Adrenal gland (tissue), 12 donors: ENCODE results near the gene LEKR1. TPM values are rescaled to one million over a fixed set of nuclear protein-coding genes. Genes with fewer than 3 reads are reported as not detected.

Experiments
- DNase-seq, 7 donors: peaks; one replicate each; pipeline ENCODE4 v3.0.0-alpha.2; 2019 to 2020
- H3K27ac ChIP-seq, 5 donors: fragments of 200-600 bp; sonication (generic) in 4 of 5; 1 replicate in 3 of 5; 2 replicates in 2 of 5; pipeline versions ENCODE4 v1.5.1 to v1.8.0; 2016 to 2020; ENCODE audit warnings: mild to moderate bottlenecking in 1 of 5
- H3K27me3 ChIP-seq: fragments of 200-600 bp; 2 replicates; pipeline ENCODE4 v1.8.0; 2021
- H3K36me3 ChIP-seq, 2 donors: fragments of 200-600 bp; replicated peaks in 1 of 2; 1 replicate in 1 of 2; 2 replicates in 1 of 2; pipeline versions ENCODE4 v1.5.1 to v1.8.0; 2018 to 2022
- H3K4me1 ChIP-seq, 2 donors: fragments of 200-600 bp; replicated peaks in 1 of 2; 1 replicate in 1 of 2; 2 replicates in 1 of 2; pipeline versions ENCODE4 v1.5.1 to v1.8.0; 2018 to 2021
- H3K4me3 ChIP-seq, 4 donors: fragments of 200-600 bp; sonication (generic) in 3 of 4; one replicate each; pipeline ENCODE4 v1.5.1; 2016 to 2018
- H3K9me3 ChIP-seq, 3 donors: fragments of 200-600 bp; sonication (generic) in 1 of 3; replicated peaks in 1 of 3; 1 replicate in 2 of 3; 2 replicates in 1 of 3; pipeline versions ENCODE4 v1.5.1 to v1.8.0; 2016 to 2021
- POLR2A ChIP-seq, 2 donors: fragments of 450-650 bp; IDR thresholded peaks; one replicate each; pipeline ENCODE4 v1.6.1; 2017; ENCODE audit warnings: antibody characterized with exemption in 2 of 2, mild to moderate bottlenecking in 2 of 2, moderate library complexity in 1 of 2
- WGBS, 4 donors: extraction: QIAGEN DNeasy Blood & Tissue Kit in 2 of 4; methylation state at CpG; one replicate each; pipeline versions ENCODE4 v1.1.5 to v1.1.7; 2013 to 2017; 5-methylcytosine and 5-hydroxymethylcytosine counted together
- intact Hi-C, 2 donors: fragments of 100-400 bp; cut with DNase I; formaldehyde crosslinking; loops; one replicate each; pipeline versions ENCODE4 v1.14.1 to v1.15.0; 2022 to 2023
- polyA plus RNA-seq, 3 donors: library from polyadenylated mRNA; stranded (reverse); fragments of 200-250 nt in 2 of 3; fragments of 350-450 nt in 1 of 3; fragmentation: Illumina TruSeq in 1 of 3; extraction: RNeasy Lipid Tissue Mini Kit (QIAGEN cat#74804) in 1 of 3; gene quantifications; one replicate each; pipeline ENCODE4 v1.2.3, GENCODE V29; 2013 to 2014
- total RNA-seq, 9 donors: library from RNA; depleted of rRNA in 4 of 9; stranded (reverse); fragments of >200 nt in 4 of 9; fragments of 120-200 nt in 1 of 9; fragmentation: NEBNext Ultra II Directional in 1 of 9; extraction: Animal tissue kit (Norgen Biotek cat#: 25700) in 1 of 9; gene quantifications; one replicate each; pipeline versions ENCODE4 v1.1.0 to v1.2.4, GENCODE V29; 2013 to 2023
- TF ChIP-seq, protein P1 (sequence below), 6 experiments: fragments of 450-650 bp in 4 of 6; fragments of 200-600 bp in 2 of 6; sonication (generic) in 1 of 6; IDR thresholded peaks; 1 replicate in 5 of 6; 2 replicates in 1 of 6; pipeline versions ENCODE4 v1.5.1 to v1.8.0; 2016 to 2021; ENCODE audit warnings: antibody characterized with exemption in 6 of 6, mild to moderate bottlenecking in 2 of 6, moderate library complexity in 1 of 6
- donor health status: healthy with polysubstance abuse.
- donor health status: Bipolar disorder and iron deficiency.
- donor health status: DM: yes; HTN: yes; CAD: no.
- donor health status: DM: no; HTN: no; CAD: no.
- donor health status: DM: no; HTN: no; CAD: no.
- donor health status: DM: yes; HTN: yes; CAD: no.

LEKR1 gene
- total and polyA plus RNA-seq, 12 donors, result 0.28 to 2.3 (median 1.5) TPM

DNA sequence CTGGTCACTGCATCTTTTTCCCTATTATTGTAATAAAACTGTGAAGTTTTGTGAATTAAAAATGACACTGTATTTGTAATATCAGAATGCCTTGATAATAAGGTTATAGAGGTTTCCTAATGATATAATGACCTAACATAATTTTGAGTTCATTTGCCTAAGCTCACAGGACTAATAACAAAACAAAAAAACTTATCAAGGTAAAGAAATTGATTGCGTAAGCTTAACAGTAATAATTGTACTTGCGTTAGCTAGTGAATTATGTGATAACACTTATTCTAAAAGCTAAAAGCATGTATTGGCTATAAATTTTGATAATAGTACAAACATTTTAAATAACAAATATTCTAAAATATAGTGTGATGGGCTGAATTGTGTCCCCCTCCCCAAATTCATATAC lies 112.6 kb downstream of the LEKR1 start:
- WGBS, 4 donors, result 82 to 97% (median 93%) methylated on average over 2 of the region's 2 CpGs
- TF ChIP-seq, protein P1, sequence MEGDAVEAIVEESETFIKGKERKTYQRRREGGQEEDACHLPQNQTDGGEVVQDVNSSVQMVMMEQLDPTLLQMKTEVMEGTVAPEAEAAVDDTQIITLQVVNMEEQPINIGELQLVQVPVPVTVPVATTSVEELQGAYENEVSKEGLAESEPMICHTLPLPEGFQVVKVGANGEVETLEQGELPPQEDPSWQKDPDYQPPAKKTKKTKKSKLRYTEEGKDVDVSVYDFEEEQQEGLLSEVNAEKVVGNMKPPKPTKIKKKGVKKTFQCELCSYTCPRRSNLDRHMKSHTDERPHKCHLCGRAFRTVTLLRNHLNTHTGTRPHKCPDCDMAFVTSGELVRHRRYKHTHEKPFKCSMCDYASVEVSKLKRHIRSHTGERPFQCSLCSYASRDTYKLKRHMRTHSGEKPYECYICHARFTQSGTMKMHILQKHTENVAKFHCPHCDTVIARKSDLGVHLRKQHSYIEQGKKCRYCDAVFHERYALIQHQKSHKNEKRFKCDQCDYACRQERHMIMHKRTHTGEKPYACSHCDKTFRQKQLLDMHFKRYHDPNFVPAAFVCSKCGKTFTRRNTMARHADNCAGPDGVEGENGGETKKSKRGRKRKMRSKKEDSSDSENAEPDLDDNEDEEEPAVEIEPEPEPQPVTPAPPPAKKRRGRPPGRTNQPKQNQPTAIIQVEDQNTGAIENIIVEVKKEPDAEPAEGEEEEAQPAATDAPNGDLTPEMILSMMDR (IDR thresholded peaks at IDR 0.05), result no peak
- no peak for TF ChIP-seq POLR2A (IDR thresholded peaks at IDR 0.05)
- Histone ChIP-seq H3K36me3 (no peaks in the 10 kb centered on the region), H3K27me3 (no peaks in the 10 kb centered on the region), H3K27ac (no peak overlapping the region), H3K4me3 (no peak overlapping the region), H3K9me3 (no peaks in the 10 kb centered on the region), H3K4me1 (no peaks in the 10 kb centered on the region)
- intact Hi-C loops, result no loop called here
- no peak for DNase-seq

- Histone ChIP-seq H3K27me3 (no peaks in the 10 kb centered on the region), H3K27ac (no peak overlapping the region), H3K4me3 (no peak overlapping the region), H3K4me1 (no peaks in the 10 kb centered on the region), H3K36me3 (no peaks in the 10 kb centered on the region), H3K9me3 (no peaks in the 10 kb centered on the region)
- DNase-seq, result no peak
- WGBS, 4 donors, result 86 to 93% (median 88%) methylated on average over 1 of the region's 1 CpG
- no peak for TF ChIP-seq POLR2A (IDR thresholded peaks at IDR 0.05)
- TF ChIP-seq, protein P1 (IDR thresholded peaks at IDR 0.05), result no peak
- intact Hi-C loops, result no loop called here
These were observed 113.2 kb downstream of the LEKR1 start for GRCh38 chr3:156939315-156939714.

- Histone ChIP-seq H3K27me3 (no peaks in the 10 kb centered on the region), H3K36me3 (no peaks in the 10 kb centered on the region), H3K4me3 (no peak overlapping the region), H3K4me1 (no peaks in the 10 kb centered on the region), H3K9me3 (no peaks in the 10 kb centered on the region), H3K27ac (no peak overlapping the region)
- no peak for DNase-seq
- intact Hi-C loops, result no loop called here
- 83 to 88% (median 87%) methylated on average over 4 of the region's 4 CpGs for WGBS, 4 donors
- TF ChIP-seq, protein P1 (IDR thresholded peaks at IDR 0.05), result no peak
- TF ChIP-seq POLR2A (IDR thresholded peaks at IDR 0.05), result no peak
These were observed 115.2 kb downstream of the LEKR1 start for GRCh38 chr3:156941311-156941710.

DNA sequence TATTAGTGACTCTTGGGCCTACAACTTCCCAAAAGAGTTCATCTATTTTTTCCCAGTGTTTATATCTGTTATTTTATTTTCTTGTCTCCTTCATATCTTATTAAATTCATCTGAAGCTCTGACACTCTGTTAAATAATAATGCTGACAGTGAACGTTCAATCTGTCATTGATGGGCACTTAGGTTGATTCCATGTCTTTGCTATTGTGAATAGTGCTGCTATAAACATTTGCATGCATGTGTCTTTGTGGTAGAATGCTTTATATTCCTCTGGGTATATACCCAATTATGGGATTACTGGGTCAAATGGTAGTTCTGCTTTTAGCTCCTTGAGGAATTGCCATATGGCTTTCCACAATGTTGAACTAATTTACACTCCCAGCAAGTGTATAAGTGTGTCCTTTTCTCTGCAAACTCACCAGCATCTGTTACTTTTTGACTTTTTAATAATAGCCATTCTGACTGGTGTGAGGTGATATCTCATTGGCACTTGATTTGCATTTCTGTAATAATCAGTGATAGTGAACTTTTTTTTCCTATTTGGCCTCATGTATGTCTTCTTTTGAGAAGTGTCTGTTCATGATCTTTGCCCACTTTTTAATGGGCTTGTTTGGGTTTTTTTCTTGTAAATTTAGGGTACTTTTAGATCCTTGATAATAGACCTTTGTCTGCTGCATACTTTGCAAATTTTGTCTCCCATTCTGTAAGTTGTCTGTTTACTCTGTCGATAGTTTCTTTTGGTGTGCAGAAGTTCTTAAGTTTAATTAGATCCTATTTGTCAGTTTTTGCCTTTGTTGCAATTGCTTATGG lies 122.5 kb downstream of the LEKR1 start:
- no peak overlapping the region for H3K27ac ChIP-seq
- no peak for DNase-seq
- H3K4me1 ChIP-seq, result no peaks in the 10 kb centered on the region
- H3K27me3 ChIP-seq, result no peaks in the 10 kb centered on the region
- TF ChIP-seq, protein P1 (IDR thresholded peaks at IDR 0.05), result no peak
- TF ChIP-seq POLR2A (IDR thresholded peaks at IDR 0.05), result no peak
- peaks cover 0 to 4% (median 0%) of the 10 kb centered on the region in 3 donors for H3K9me3 ChIP-seq
- 84 to 88% (median 85%) methylated on average over 2 of the region's 2 CpGs for WGBS, 4 donors
- no peaks in the 10 kb centered on the region for H3K36me3 ChIP-seq
- no peak overlapping the region for H3K4me3 ChIP-seq
- intact Hi-C loops, result no loop called here
